GM12892 (cell line): ENCODE data around the gene AXIN2.

ENCODE experiments used
- POLR2A ChIP-seq: IDR thresholded peaks from 2 replicates; pipeline ENCODE4 v1.6.1; 2011; ENCODE audit warnings: low read depth, low read length, control low read depth
- POLR2AphosphoS5 ChIP-seq: IDR thresholded peaks from 2 replicates; pipeline ENCODE4 v1.6.1; 2011; ENCODE audit warnings: low read depth, low read length, control low read depth
- TAF1 ChIP-seq: IDR thresholded peaks from 2 replicates; pipeline ENCODE4 v1.6.1; 2011; ENCODE audit warnings: low read depth, mild to moderate bottlenecking, control low read depth, low read length, borderline replicate concordance

GRCh38 chr17:65495122-65496055 is 66.1 kb downstream of the AXIN2 start:
- TF ChIP-seq POLR2A (no peak), POLR2AphosphoS5 (no peak), TAF1 (no peak)
